Caco-2 (cell line): ENCODE results near the gene FER. TPM values are rescaled to one million over a fixed set of nuclear protein-coding genes. Genes with fewer than 3 reads are reported as not detected.

Experiments used
- BruUV-seq: library from RNA; stranded (reverse); fragments of 400-500 nt; replicated peaks from 2 replicates; lab custom pipeline; 2021; lab: Mats Ljungman, UMichigan
- CTCF ChIA-PET: fragments of 300-600 bp; sonication (Branson Sonifier 250); formaldehyde crosslinking; loops from one replicate; lab custom pipeline; 2022; ENCODE audit warnings: antibody characterized with exemption; lab: Charles Lee
- POLR2A ChIA-PET: fragments of 300-600 bp; sonication (Branson Sonifier 250); formaldehyde crosslinking; loops from one replicate; lab custom pipeline; 2022; ENCODE audit warnings: antibody characterized with exemption; lab: Charles Lee
- DNase-seq, 2 experiments: peaks; one replicate each; pipeline versions ENCODE4 v3.0.0 to v3.0.0-alpha.2; 2020 to 2022
- H3K27me3 ChIP-seq: replicated peaks from 2 replicates; pipeline ENCODE4 v1.6.0; 2011; ENCODE audit warnings: low read length; ENCODE audit not compliant: control insufficient read depth, insufficient read depth
- H3K36me3 ChIP-seq: 2 replicates; pipeline ENCODE4 v1.5.1; 2011; ENCODE audit warnings: low read length; ENCODE audit not compliant: control insufficient read depth, insufficient read depth
- H3K4me1 ChIP-seq: fragments of 250-450 bp; sonication (Bioruptor Pico); 2 replicates; pipeline ENCODE4 v1.5.1; 2020; ENCODE audit warnings: mild to moderate bottlenecking
- H3K4me3 ChIP-seq: 2 replicates; pipeline ENCODE4 v1.5.1; 2011; ENCODE audit warnings: low read depth, mild to moderate bottlenecking, control low read depth, low read length
- H3K9me3 ChIP-seq: fragments of 250-450 bp; sonication (Bioruptor Pico); 2 replicates; pipeline ENCODE4 v1.5.1; 2020; ENCODE audit warnings: mild to moderate bottlenecking, moderate library complexity
- H3K27ac Mint-ChIP-seq: one replicate; pipeline ENCODE4 v1.8.0; 2022; ENCODE audit warnings: mixed read lengths; ENCODE audit not compliant: unreplicated experiment
- H3K27me3 Mint-ChIP-seq: one replicate; pipeline ENCODE4 v1.8.0; 2022; ENCODE audit warnings: mixed read lengths; ENCODE audit not compliant: insufficient read depth, unreplicated experiment
- H3K36me3 Mint-ChIP-seq: one replicate; pipeline ENCODE4 v1.8.0; 2022; ENCODE audit warnings: mild to moderate bottlenecking, mixed read lengths; ENCODE audit not compliant: insufficient read depth, unreplicated experiment
- H3K4me1 Mint-ChIP-seq: one replicate; pipeline ENCODE4 v1.8.0; 2022; ENCODE audit warnings: low read depth, mixed read lengths; ENCODE audit not compliant: unreplicated experiment
- H3K4me3 Mint-ChIP-seq: one replicate; pipeline ENCODE4 v1.8.0; 2022; ENCODE audit warnings: mild to moderate bottlenecking, moderate library complexity, mixed read lengths; ENCODE audit not compliant: unreplicated experiment
- H3K9me3 Mint-ChIP-seq: one replicate; pipeline ENCODE4 v1.8.0; 2022; ENCODE audit warnings: mixed read lengths; ENCODE audit not compliant: unreplicated experiment
- intact Hi-C: fragments of 100-400 bp; cut with micrococcal nuclease; formaldehyde crosslinking; loops from one replicate; pipeline ENCODE4 v1.10.0; 2022; ENCODE audit not compliant: unreplicated experiment
- total RNA-seq: library from RNA; stranded (reverse); gene quantifications from 2 replicates; pipeline ENCODE4 v1.2.3, GENCODE V29; 2022
- TF ChIP-seq, protein P1 (sequence below), 2 experiments: fragments of 200-600 bp in 1 of 2; IDR thresholded peaks; 1 replicate in 1 of 2; 2 replicates in 1 of 2; pipeline versions ENCODE4 v1.5.1 to v1.8.0; 2011 to 2022; ENCODE audit warnings: antibody characterized with exemption in 1 of 2, control low read depth in 1 of 2, inconsistent platforms in 1 of 2, low read depth in 1 of 2, low read length in 1 of 2, mild to moderate bottlenecking in 1 of 2, moderate library complexity in 1 of 2; ENCODE audit not compliant: insufficient read depth in 1 of 2, severe bottlenecking in 1 of 2, unreplicated experiment in 1 of 2

FER gene
- total RNA-seq, 1 experiment from 2014 or later = 43.1 TPM

DNA sequence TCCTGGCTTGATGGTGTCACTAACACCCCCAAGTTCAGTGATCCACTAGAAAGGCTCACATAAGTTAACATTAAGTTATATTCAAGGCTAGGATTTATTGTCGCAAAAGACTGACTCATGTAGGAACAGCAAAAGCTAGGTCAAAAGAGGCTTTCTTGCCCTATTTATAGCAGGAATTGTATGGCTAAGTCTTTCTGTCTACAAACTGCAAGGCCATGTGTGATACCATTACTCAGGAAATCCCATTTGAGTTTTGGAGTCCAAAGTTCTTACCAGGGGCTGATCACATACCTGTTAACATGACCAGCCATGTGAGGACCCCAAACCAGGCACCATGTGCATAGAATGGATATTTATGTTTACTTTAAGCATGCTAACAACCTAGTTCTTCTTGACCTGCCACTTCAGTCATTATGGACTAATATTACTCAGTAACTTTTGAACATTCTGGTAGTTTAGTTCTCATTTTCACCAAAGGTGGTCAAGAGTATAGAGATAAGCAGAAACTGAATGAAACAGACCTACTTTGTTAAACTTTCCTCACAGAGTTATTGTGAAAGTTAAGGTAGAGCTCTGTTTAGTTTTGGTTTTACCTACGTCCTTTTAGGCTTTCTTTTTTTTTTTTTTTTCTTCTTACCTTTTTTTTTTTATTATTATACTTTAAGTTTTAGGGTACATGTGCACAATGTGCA, 281.1 kb downstream of the FER start:
- no peak overlapping the region for H3K4me3 ChIP-seq
- DNase-seq = no peak
- H3K36me3 ChIP-seq = no peaks in the 10 kb centered on the region
- no peaks in the 10 kb centered on the region; the same call in none of the 2 replicates for H3K9me3 ChIP-seq
- no peaks in the 10 kb centered on the region for H3K4me1 ChIP-seq
- CTCF ChIA-PET = no interaction called here
- Mint-ChIP-seq H3K27ac (no peak overlapping the region), H3K4me1 (peaks cover under 1% of the 10 kb centered on the region), H3K27me3 (no peaks in the 10 kb centered on the region), H3K4me3 (no peak overlapping the region), H3K36me3 (no peaks in the 10 kb centered on the region), H3K9me3 (no peaks in the 10 kb centered on the region)
- POLR2A ChIA-PET = interaction anchor here (0.5 kb wide), 1 partner anchor 343 kb away, joined by 6 read pairs; no protein-coding TSS in a partner anchor
- BruUV-seq = no TSS peak
- intact Hi-C loops = no loop called here
- TF ChIP-seq, protein P1, sequence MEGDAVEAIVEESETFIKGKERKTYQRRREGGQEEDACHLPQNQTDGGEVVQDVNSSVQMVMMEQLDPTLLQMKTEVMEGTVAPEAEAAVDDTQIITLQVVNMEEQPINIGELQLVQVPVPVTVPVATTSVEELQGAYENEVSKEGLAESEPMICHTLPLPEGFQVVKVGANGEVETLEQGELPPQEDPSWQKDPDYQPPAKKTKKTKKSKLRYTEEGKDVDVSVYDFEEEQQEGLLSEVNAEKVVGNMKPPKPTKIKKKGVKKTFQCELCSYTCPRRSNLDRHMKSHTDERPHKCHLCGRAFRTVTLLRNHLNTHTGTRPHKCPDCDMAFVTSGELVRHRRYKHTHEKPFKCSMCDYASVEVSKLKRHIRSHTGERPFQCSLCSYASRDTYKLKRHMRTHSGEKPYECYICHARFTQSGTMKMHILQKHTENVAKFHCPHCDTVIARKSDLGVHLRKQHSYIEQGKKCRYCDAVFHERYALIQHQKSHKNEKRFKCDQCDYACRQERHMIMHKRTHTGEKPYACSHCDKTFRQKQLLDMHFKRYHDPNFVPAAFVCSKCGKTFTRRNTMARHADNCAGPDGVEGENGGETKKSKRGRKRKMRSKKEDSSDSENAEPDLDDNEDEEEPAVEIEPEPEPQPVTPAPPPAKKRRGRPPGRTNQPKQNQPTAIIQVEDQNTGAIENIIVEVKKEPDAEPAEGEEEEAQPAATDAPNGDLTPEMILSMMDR (IDR thresholded peaks at IDR 0.05; ENCODE audit: insufficient read depth in 1 of 2, low read depth in 1 of 2, low read length in 1 of 2, severe bottlenecking in 1 of 2, unreplicated experiment in 1 of 2) = no peak
- no peaks in the 10 kb centered on the region for H3K27me3 ChIP-seq

DNA sequence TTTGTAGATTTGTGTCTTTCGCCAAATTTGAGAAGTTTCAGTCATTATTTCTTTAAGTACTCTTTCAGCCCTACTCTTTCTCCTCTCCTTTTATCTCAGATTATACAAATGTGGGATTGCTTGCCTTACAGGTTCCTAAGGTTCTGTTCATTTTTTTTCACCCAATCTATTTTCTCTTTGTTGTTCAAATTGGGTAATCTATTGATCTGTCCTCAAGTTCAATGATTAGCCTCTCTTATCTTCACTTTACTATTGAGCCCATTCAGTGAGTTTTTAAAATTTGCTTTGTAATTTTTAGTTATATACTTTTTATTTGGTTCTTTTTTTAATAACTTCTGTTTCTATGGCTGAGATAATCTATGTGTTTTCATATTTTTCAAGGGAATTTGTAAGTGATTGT, 282.1 kb downstream of the FER start:
- DNase-seq = no peak
- POLR2A ChIA-PET = no interaction called here
- Histone ChIP-seq H3K36me3 (no peaks in the 10 kb centered on the region), H3K27me3 (no peaks in the 10 kb centered on the region), H3K4me3 (no peak overlapping the region), H3K9me3 (no peaks in the 10 kb centered on the region), H3K4me1 (no peaks in the 10 kb centered on the region)
- Mint-ChIP-seq H3K27ac (no peak overlapping the region), H3K4me1 (peaks cover 6% of the 10 kb centered on the region), H3K9me3 (no peaks in the 10 kb centered on the region), H3K36me3 (no peaks in the 10 kb centered on the region), H3K4me3 (no peak overlapping the region), H3K27me3 (no peaks in the 10 kb centered on the region)
- TF ChIP-seq, protein P1 (IDR thresholded peaks at IDR 0.05; ENCODE audit: insufficient read depth in 1 of 2, low read depth in 1 of 2, low read length in 1 of 2, severe bottlenecking in 1 of 2, unreplicated experiment in 1 of 2) = no peak
- BruUV-seq = no TSS peak
- intact Hi-C loops = no loop called here
- CTCF ChIA-PET = no interaction called here

DNA sequence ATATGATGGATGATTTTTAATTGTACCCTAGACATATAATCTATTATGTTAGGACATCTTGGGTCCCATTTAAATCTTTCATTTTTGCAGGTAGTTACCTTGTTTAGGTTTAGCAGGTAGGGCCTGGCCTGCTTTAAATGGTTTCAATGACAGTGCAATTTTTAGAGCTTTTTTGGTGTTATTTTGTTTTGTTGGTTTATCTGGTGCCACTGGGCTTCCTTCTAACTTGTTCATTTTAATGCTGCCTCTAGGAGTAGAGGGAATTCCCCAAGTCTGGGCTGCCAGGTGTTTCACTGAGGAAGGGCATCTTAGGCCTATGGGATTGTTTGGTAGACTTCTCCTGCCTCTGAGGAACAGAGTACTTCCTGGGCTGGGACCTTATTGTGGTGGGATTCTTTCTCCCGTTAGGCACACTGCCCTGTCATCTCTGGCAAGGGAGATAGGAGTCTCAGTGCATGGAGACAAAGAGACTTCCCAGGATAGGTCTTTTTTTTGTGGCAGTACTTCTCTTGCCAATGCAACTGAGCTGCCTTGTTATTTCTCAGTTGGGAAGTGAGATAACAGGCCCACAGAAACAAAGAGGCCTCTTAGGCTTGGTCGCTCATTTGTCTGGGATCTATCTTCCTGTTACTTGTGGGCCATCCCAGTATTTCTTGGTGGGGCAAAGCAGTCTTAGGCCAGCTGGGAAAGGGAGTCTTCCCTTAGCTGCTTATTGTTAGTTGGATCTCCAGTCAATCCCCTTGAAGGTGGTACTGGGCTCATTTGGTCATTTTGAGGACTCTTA, 282.9 kb downstream of the FER start:
- H3K9me3 Mint-ChIP-seq = no peaks in the 10 kb centered on the region
- Histone ChIP-seq H3K4me1 (no peaks in the 10 kb centered on the region), H3K36me3 (no peaks in the 10 kb centered on the region), H3K27me3 (no peaks in the 10 kb centered on the region), H3K9me3 (no peaks in the 10 kb centered on the region), H3K4me3 (no peak overlapping the region)
- BruUV-seq = no TSS peak
- TF ChIP-seq, protein P1 (IDR thresholded peaks at IDR 0.05; ENCODE audit: insufficient read depth in 1 of 2, low read depth in 1 of 2, low read length in 1 of 2, severe bottlenecking in 1 of 2, unreplicated experiment in 1 of 2) = no peak
- no peaks in the 10 kb centered on the region for H3K36me3 Mint-ChIP-seq
- ChIA-PET CTCF (no interaction called here), POLR2A (no interaction called here)
- no peak overlapping the region for H3K4me3 Mint-ChIP-seq
- intact Hi-C loops = no loop called here
- H3K4me1 Mint-ChIP-seq = peaks cover 6% of the 10 kb centered on the region
- H3K27me3 Mint-ChIP-seq = no peaks in the 10 kb centered on the region
- no peak for DNase-seq
- no peak overlapping the region for H3K27ac Mint-ChIP-seq
